GM19043 (cell line): Measurements from ENCODE around the gene TXNRD2.

ENCODE experiments used
- ATAC-seq: cut with Tn5 transposase; IDR thresholded peaks from one replicate; pipeline ENCODE4 v1.9.1; 2021; ENCODE audit warnings: low read depth; ENCODE audit not compliant: unreplicated experiment

Gene TXNRD2

DNA sequence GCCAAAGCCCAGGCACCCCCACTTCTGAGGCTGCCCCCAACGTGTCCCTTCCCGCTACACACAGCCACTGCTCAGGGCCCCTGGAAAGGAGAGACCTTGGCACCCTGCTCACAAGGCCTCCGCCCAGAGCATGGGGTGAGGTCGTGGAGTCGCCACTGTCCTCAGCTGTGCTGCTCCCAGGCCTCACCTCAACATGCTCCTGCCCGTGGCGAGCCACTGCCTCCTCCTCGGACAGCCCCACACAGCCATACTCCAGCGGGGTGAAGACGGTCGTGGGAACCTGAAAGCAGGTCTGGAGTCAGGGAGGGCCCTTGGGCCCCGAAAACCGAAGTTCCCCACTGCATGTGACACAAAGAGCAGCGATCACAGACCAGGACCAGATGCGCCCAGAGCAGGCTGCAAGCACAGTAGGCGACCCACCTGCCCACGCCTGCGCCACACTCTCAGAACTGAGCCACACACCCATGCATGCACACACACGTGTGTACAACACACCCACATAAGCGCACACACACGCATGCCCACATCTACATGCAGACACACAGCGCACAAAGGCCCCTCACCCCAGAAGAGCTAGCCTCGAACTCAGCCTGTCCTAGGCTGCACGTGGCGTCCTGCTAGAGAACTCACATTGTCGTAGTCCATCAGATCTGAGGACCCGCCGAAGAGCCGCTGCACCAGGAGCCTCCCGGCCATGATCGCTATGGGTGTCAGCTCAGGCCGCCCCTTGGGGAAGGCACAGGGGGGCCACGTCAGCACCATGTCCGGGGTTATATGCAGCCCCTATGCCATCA, 61.4 kb downstream of the TXNRD2 start:
- no peak for ATAC-seq

DNA sequence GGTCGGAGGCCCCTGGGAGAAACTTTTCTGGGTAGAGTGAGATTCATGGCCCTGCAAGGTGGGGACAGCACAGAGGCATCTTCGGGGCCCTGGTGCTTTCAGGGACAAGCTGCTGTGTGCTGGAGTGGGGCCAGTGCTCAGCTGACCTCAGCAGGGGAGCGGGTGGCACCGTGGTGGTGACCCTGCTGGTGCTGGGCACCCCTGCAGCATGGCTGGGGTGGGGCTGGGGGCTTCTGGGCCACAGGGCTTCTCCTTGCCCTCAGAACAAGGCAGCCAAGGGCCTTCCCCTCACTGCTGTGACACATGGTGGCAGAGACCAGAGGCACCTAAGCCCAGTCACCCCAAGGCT, 62.0 kb downstream of the TXNRD2 start:
- ATAC-seq = no peak

DNA sequence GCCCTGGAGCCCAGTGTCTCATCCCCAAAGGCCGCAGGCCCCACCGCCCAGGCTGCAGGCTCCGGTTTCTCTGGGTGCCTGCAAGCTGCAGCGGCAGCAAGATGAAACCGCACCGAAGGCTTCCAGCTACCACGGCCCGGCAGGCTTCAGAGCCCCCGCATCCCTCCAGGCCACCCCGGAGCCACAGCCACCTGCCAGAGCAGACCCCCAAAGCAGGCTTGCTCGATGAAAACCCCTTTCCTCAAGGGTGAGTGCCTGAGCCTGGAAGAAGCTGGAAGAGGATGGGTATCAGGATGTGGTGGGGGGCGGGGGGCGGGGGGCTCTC, 62.4 kb downstream of the TXNRD2 start:
- no peak for ATAC-seq

DNA sequence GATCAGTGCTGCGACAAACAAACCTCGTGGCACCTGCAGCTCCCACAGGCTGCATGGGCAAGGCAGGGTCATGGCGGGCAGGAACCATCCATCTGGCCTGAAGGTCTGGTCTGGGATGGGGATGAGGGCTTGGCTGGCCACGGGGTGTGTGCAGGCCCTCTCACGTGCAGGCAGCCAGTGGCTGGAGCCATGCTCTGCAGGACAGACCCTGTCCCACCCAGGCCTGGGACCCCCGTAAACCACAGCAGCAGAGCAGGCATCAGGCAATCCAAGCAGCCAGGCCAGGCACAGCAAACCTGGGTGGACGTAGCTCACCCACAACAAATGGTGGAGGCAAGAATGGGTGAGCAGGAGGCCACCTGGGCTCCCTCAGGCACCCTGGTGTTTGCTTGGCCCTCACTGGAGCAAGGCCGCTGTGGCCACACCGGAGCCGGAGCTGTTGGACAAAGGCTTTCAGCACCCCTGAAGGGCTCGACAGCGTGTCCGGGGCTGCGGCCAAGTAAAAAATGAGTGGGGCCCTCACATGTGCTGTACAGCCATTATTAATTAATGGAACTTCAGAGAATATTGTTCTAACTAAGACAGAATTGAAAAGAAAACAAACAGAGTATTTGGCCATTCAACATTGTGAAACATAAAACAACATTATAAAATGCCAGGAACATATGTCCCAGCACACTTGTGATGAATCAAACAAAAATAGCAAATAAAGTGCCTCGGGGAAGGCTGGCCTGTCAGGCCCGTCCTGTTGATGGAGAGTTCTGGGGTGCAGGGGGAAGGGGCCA, 63.0 kb downstream of the TXNRD2 start:
- ATAC-seq = no peak

DNA sequence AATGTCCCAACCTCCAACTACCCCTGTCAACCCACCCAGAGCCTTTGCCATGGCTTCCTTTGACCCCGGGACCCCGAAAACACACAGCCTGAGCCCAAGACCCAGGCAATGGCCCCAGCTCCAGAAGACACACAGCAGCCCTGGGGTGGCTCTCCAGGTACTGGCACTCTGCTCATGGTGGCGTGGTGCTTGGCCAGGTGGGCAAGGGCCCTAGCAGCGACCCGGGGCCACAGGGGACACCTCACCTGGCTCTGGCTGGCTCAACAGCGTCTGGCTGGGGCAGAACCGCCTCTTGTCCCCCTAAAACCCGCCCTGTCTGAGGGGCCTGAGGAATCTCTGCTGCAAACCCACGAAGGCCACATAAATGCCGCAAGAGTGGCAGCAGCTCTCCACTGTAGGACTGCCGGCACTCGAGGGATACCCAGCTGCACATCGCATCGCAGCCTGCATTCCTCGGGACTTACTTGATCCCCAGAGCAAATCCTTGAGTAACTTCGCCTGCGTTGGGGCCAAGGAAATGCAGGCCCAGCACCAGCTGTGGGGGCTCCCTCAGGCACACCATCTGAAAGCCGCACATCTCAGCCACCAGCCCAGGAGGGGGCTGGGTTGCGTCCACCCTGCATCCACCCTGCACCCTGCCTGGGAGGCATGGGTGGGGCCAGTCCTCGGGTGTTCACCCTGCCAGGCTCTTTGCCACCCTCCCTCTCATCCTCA, 63.8 kb downstream of the TXNRD2 start:
- ATAC-seq = no peak

DNA sequence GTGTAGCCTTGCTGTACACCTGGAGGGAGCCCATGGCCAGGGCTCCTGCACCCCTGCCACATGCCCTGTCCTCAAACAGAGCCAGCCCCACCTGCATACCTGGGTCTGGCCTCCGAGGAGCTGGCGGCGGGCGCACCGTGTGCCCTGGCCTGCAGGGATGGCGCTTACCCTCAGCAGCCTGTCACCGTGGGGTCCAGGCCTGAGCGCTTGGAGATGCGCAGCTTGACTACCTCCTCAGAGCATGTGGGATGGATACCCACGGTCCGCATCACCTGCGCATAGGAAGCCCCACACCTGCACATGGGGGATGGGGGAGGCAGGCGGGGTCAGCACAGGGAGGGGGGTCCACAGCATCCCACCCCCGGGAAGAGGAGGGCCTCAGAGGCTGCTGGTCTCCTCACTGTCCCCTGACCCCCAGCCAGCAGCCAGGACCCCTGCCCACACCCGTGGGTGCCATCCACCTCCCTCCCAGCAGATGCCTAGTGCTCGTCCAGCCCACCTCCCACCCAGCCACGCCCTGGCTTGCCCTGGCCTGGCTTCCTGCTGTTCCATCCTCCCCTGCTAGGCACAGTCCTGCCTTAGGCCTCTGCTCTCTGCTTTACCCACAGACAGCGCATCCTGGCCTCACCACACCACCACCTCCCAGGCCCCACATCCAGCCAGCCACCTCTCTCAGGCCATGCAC, 64.5 kb downstream of the TXNRD2 start:
- no peak for ATAC-seq

DNA sequence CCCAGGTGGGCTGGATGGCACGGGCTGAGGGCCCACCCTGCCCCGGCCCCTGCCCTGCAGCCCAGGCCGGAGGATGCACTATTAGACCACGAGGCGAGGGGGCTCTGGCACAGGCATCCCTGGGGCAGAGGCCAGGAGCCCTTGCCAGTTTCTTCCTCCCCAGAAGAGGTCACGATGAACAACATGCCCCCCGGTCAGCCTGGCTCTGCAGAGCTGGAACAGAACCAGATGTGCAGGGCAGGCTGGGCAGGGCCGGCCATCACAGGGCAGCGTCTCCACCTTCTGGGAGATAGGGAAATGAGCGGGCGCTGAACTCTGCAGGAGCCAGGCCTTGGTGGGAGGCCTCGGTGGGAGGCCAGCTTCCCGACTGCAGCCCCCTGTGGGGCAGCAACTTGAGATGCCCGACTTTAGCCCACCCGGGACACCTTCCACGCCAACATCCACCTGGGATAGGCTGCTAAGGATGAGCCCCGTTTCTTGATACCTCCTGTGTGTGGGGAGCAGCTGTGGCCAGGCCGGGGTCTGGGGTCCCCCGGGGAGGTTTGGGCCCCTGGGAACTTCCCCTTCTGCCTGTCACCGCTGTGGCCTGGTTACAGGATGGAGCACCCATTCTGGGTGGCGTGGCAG, 65.2 kb downstream of the TXNRD2 start:
- ATAC-seq = no peak

DNA sequence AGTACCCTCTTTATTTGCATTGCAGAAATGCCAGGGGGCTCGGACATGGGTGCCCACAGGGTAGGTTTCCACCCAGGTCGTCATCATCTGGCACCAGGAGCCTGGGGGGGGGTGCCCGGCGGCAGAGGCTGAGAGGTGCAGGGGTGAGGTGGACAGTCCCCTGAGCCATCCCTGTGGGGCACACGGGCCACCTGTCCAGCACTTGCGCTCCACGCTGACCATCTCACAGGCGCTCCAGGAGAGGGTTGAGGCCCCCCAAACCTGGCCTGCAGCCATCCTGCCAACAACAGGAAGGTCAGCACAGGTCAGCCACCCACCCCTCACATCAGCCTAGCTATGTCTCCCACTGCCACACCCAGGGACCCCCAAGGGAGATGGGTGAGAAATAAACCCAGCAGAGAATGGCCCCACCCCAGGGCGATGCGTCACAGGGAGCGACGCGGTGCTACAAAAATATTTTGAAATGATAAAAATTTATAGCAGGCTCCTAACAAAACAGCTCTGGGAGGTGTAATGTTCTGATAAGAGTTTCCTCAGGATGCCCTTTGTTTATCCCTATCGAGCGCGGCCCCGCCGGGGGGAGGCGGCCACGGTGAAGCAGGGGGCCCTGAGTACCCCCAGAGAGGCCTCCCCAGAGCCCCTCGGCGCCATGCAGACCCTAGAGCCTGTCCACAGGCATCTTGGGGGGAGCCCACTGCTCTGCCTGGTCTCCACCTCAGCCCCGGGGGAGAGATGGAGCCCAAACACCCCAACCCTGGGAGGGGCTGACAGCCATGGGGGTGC, 65.9 kb downstream of the TXNRD2 start:
- ATAC-seq = no peak

DNA sequence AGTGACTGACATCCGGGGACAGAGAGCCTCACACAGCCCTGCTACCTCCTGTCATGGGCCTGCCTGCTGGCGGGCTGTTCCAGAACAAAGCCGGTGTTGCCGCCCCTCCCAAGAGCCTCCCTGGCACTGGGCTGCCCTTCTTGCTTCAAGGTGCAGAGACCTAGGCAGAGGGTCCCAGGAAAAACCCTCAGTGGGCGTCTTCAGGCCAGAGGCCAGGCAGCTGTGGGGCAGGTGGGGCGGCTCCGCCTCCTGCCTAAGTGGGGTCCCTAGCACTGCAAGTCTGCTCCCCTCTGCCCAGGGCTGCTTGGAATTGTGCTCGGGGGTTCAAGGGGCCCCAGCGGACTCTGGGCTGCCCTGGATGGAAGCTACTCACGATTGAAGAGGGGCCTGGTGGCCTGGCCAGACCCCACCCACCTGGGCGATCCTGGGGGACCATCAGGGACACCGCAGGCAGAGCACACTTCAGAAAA, 66.5 kb downstream of the TXNRD2 start:
- no peak for ATAC-seq

DNA sequence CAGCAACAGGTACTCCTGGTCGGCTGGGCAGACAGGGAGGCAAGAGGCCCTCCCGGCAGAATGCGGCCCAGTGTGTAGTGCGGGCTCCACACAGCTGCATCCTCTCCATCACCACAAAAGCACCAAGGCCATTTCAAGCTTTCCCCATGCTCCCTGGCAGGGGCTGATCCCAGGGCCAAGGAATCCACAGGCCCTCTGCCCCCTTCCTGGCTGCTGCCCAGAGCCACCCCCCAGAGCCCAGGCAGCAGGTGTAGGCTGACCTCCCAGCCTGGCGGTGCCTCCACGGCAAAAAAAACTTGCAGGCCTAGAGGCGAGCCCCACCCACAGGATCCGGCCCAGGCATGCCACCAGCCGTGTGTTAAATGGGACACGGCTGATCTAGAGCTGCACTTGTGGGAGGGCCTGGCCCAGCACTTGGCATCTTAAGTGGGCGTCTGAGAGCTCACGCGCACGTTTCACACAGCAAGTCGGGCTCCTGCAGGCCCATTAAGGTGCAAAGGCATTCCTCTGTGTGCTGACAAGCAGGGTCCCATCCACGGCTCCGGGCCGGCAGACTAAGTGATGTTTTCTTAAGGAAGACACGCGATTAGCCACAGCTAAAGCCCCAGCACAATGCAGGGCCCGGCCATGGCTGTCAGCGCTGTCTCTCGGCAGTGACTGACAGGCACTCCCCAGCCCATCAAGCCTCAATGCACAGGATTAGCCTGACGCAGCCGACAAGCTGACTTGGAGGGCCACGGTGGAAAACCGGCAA, 67.1 kb downstream of the TXNRD2 start:
- no peak for ATAC-seq

DNA sequence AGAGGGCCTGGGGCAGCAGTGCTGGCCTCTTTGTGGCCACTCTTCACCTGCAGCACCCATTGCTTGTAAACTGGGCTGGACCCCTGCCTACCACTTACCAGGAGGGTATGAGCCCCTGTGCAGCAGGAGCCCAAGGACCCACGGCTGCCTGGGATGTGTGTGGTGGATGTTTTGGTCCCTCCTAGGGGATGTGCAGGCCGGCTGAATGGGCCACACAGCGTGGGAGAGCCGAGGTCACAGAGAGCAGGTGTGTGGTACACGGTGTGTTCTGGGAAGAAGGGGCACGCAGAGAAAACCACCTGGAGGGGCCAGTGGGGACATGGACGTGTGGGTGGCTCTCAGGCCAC, 67.7 kb downstream of the TXNRD2 start:
- ATAC-seq = no peak

DNA sequence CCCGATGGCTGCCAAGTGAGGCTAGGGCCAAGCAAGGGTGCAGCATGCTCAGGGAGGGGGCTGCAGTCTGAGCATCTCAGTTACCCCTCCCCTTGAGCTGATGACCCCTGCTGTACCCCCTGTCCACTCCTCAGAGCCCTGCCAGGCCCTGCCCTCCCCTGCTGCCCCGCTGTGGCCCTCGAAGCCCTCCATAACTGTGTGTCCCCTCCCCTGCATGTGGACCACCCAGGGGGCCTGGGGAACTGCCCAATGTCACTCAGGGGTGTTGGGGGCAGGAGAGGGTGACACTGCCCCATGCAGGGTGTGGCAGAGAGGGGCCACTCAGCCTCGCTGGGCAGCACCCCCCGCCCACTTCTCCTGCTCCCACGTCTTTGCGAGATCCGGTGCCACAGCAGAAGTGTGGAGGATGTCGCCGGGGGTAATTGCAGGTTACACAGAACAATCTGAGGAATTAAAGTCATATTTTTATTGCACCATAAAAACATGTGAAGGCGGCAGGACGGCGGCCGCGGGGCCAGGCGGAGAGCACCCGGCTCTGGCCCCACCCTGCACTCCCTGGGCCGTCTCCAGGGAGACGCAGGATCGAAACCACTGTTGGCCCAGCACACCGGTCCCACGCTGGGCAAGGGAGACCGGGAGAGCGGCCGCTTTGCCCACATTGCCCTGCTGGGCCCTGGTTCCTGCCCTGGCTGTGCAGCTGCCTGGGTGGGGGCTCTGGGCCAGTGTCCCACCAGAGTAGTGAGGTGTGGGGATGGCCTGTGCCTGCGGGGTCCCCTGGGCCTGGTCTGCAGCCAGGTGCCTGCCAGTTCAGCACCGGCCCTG, 68.3 kb downstream of the TXNRD2 start:
- ATAC-seq = no peak

DNA sequence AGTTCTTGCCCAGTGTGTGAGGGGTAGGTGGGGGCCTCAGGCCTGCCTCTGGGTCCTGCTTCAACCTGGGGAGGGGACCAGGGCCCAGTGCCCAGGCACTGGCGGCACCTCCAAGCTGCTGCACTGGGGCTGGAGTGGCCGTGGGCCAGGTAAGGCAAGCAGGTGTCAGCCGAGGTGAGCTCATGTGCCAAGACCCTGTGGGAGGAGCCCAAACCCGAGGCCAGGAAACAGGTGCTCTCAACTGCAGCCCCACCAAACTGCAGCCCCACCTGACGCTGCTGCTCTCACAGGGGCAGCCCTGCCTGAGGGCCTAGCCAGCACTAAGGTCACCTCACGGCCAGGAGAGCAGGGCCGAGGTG, 68.9 kb downstream of the TXNRD2 start:
- no peak for ATAC-seq

DNA sequence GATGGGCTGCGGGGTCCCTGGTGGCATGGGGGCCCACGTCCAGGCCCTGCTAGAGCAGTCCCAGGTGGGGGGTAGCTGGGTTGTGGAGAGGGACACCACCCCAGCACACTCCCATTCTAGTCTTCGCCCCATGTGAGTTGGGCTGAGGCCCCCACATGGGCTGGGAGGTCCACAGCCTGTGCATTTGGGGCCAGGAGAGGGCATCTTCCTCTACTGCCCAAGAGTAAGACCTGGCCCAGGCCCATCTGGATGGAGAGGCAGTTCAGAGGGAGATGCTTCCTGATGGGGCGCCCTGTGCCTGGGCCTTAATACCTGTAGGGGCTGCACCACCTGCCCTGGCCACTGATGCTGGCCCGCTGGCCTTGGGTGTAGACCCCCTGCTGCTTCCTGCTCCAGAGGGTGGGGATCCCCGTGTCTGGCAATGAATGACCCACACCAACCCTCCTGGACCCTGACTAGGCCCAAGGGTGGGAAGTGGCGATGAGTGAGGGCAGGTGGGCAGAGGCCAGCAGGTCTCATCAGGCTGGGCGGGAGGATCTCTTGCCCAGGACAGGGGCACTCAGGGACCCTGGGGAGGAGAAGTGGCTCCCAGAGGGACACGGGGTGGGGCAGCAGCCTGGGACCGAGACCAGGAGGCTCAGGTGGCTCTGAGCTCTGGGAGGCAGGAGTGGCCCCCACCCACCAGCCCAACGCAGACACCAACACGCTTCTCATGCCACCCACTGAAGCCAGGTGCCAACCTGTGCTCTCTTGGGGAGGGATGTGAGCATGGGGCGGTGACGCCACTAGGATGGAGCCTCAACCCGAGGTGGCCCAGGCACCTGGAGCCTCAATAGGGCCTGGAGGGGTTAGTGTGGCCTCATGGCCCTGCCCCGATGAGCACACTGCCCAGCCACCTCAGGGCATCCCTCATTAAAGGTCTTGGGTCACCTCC, 69.5 kb downstream of the TXNRD2 start:
- no peak for ATAC-seq

DNA sequence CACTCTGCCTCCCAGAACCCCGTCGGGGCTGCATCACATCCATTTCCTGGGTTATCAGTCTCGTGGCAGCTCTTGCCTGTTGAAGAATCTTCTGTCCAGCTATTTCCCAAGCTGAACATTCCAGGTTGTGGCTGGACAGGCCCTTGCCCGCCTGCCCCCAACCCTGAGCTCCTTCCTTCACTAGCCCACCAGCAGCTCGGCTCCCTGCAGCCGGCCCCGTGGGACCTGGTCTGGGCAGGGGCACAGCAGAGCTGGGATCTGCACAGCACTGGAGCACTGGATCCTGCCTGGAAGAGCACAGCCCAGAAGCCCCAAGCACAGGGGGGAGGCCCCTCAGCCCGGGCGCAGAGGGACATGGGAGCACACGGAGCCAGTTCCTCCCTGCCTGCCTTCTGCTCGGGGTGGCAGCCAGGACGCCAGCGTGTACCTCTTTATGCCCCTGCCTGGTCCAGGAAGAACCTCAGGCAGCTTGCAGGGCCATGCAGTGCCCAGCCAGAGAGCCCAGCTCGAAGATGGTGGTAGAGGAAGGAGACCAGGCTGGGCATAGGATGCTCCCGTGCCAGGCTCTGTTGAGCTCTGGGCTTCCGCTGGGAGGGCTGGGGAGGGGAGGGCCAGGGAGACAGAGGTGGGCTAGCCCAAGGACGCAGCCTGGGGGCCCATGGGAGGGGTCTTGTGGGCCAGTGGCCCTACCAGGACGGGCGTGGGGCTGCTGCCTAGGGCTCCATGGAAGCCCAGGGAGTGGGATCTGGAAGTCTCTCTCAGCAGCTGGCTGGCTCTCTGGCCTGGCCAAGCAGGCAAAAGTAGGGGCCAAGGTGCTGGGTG, 70.4 kb downstream of the TXNRD2 start:
- ATAC-seq = no peak
